Liver (tissue), 9 donors: ENCODE measurements around the gene PATJ. TPM values are rescaled to one million over a fixed set of nuclear protein-coding genes. Genes with fewer than 3 reads are reported as not detected.

Source experiments
- DNase-seq: peaks from one replicate; pipeline ENCODE4 v3.0.0-alpha.2; 2017; ENCODE audit warnings: low spot score
- H3K27ac ChIP-seq, 2 donors: one replicate each; pipeline ENCODE4 v1.7.0; 2013; ENCODE audit warnings: inconsistent platforms in 2 of 2, low read length in 2 of 2, control low read depth in 1 of 2, low read depth in 1 of 2, mild to moderate bottlenecking in 1 of 2
- H3K27me3 ChIP-seq, 4 donors: one replicate each; pipeline versions ENCODE4 v1.6.1 to v1.7.0; 2013; ENCODE audit warnings: low read length in 3 of 4, inconsistent platforms in 1 of 4, mild to moderate bottlenecking in 1 of 4, moderate library complexity in 1 of 4; ENCODE audit not compliant: control insufficient read depth in 4 of 4, insufficient read depth in 4 of 4
- H3K36me3 ChIP-seq, 4 donors: one replicate each; pipeline versions ENCODE4 v1.6.1 to v1.7.0; 2013; ENCODE audit warnings: low read length in 3 of 4, mild to moderate bottlenecking in 3 of 4, low read depth in 1 of 4, moderate library complexity in 1 of 4; ENCODE audit not compliant: control insufficient read depth in 4 of 4, insufficient read depth in 3 of 4
- H3K4me1 ChIP-seq, 4 donors: one replicate each; pipeline versions ENCODE4 v1.6.1 to v1.7.0; 2013; ENCODE audit warnings: low read length in 3 of 4, mild to moderate bottlenecking in 3 of 4, moderate library complexity in 1 of 4; ENCODE audit not compliant: control insufficient read depth in 4 of 4, insufficient read depth in 4 of 4
- H3K4me3 ChIP-seq, 3 donors: one replicate each; pipeline versions ENCODE4 v1.6.1 to v1.7.0; 2013; ENCODE audit warnings: low read length in 3 of 3, control low read depth in 1 of 3, low read depth in 1 of 3, mild to moderate bottlenecking in 1 of 3
- H3K9ac ChIP-seq, 2 donors: one replicate each; pipeline ENCODE4 v1.7.0; 2013; ENCODE audit warnings: low read length in 2 of 2, mild to moderate bottlenecking in 2 of 2, moderate library complexity in 2 of 2, control low read depth in 1 of 2, low read depth in 1 of 2
- H3K9me3 ChIP-seq, 4 donors: one replicate each; pipeline versions ENCODE4 v1.6.1 to v1.7.0; 2013; ENCODE audit warnings: low read length in 3 of 4; ENCODE audit not compliant: control insufficient read depth in 4 of 4
- ATF3 ChIP-seq: IDR thresholded peaks from 2 replicates; pipeline ENCODE4 v1.6.1; 2016; ENCODE audit warnings: antibody characterized with exemption
- CTCF ChIP-seq: fragments of 150-350 bp; IDR thresholded peaks from 2 replicates; pipeline ENCODE4 v1.5.1; 2017; ENCODE audit warnings: improper control_type of control experiment, low read depth, low read length; ENCODE audit not compliant: missing input control
- EGR1 ChIP-seq, 2 donors: IDR thresholded peaks; 2 replicates each; pipeline ENCODE4 v1.6.1; 2016 to 2018; ENCODE audit warnings: antibody characterized with exemption in 2 of 2, low read depth in 2 of 2
- FOXA1 ChIP-seq: IDR thresholded peaks from 2 replicates; pipeline ENCODE4 v1.6.1; 2016; ENCODE audit warnings: antibody characterized with exemption
- FOXA2 ChIP-seq: IDR thresholded peaks from 2 replicates; pipeline ENCODE4 v1.6.1; 2016; ENCODE audit warnings: antibody characterized with exemption
- GABPA ChIP-seq, 2 donors: IDR thresholded peaks in 1 of 2; conservative IDR thresholded peaks in 1 of 2; 2 replicates each; pipeline ENCODE4 v1.6.1; 2016; ENCODE audit warnings: antibody characterized with exemption in 2 of 2, mild to moderate bottlenecking in 1 of 2, moderate library complexity in 1 of 2
- HNF4A ChIP-seq, 2 donors: conservative IDR thresholded peaks; 2 replicates each; pipeline ENCODE4 v1.6.1; 2016; ENCODE audit warnings: antibody characterized with exemption in 2 of 2, mild to moderate bottlenecking in 2 of 2
- HNF4G ChIP-seq: IDR thresholded peaks from 2 replicates; pipeline ENCODE4 v1.6.1; 2016; ENCODE audit warnings: antibody characterized with exemption
- JUND ChIP-seq, 2 donors: IDR thresholded peaks; 2 replicates each; pipeline ENCODE4 v1.6.1; 2016; ENCODE audit warnings: antibody characterized with exemption in 2 of 2
- MAX ChIP-seq: IDR thresholded peaks from 2 replicates; pipeline ENCODE4 v1.6.1; 2016; ENCODE audit warnings: antibody characterized with exemption
- RAD21 ChIP-seq, 2 donors: IDR thresholded peaks; 2 replicates each; pipeline ENCODE4 v1.6.1; 2016; ENCODE audit warnings: antibody characterized with exemption in 2 of 2, mild to moderate bottlenecking in 2 of 2
- RXRA ChIP-seq, 2 donors: IDR thresholded peaks; 2 replicates each; pipeline ENCODE4 v1.6.1; 2017 to 2018; ENCODE audit warnings: antibody characterized with exemption in 2 of 2, mild to moderate bottlenecking in 1 of 2
- SP1 ChIP-seq: IDR thresholded peaks from 2 replicates; pipeline ENCODE4 v1.6.1; 2018; ENCODE audit warnings: antibody characterized with exemption, mild to moderate bottlenecking
- TAF1 ChIP-seq: conservative IDR thresholded peaks from 2 replicates; pipeline ENCODE4 v1.6.1; 2016; ENCODE audit warnings: antibody characterized with exemption, mild to moderate bottlenecking
- YY1 ChIP-seq: IDR thresholded peaks from 2 replicates; pipeline ENCODE4 v1.6.1; 2016; ENCODE audit warnings: antibody characterized with exemption, mild to moderate bottlenecking
- ZBTB33 ChIP-seq: IDR thresholded peaks from 2 replicates; pipeline ENCODE4 v1.6.1; 2016; ENCODE audit warnings: antibody characterized with exemption
- WGBS: extraction: QIAGEN DNeasy Blood & Tissue Kit; methylation state at CpG from one replicate; pipeline ENCODE4 v1.1.7; 2013; 5-methylcytosine and 5-hydroxymethylcytosine counted together
- polyA plus RNA-seq, 2 donors: library from polyadenylated mRNA; stranded (reverse) in 1 of 2; unstranded in 1 of 2; fragments of 200-250 nt in 1 of 2; fragments of >200 nt in 1 of 2; fragmentation: Nextera tagmentation in 1 of 2; extraction: Ambion mirVana in 1 of 2; gene quantifications; one replicate each; pipeline versions ENCODE4 v1.2.1 to v1.2.3, GENCODE V29; 2013 to 2015
- total RNA-seq, 2 donors: library from RNA; depleted of rRNA; stranded (reverse); fragments of >200 nt; gene quantifications; one replicate each; pipeline ENCODE4 v1.2.3, GENCODE V29; 2014
- donor health status: healthy.
- donor health status: healthy.
- donor health status: healthy.
- donor health status: healthy.
- donor health status: healthy.

The PATJ gene
- total and polyA plus RNA-seq, 4 donors = 5.7 to 29.8 (median 9.0) TPM

- no peak for DNase-seq
- no peak overlapping the region for H3K4me3 ChIP-seq
- H3K36me3 ChIP-seq = peaks cover 0 to 4% (median 1%) of the 10 kb centered on the region in 4 donors
- no peak overlapping the region for H3K27ac ChIP-seq
- no peaks in the 10 kb centered on the region for H3K27me3 ChIP-seq
- 84% methylated on average over 3 of the region's 3 CpGs for WGBS
- no peaks in the 10 kb centered on the region for H3K9me3 ChIP-seq
- H3K4me1 ChIP-seq = no peaks in the 10 kb centered on the region
- TF ChIP-seq YY1 (no peak), HNF4A (conservative IDR thresholded peaks at IDR 0.05) (no peak), MAX (no peak), ATF3 (no peak), ZBTB33 (no peak), RXRA (IDR thresholded peaks at IDR 0.05) (no peak), EGR1 (IDR thresholded peaks at IDR 0.05; ENCODE audit: low read depth in 2 of 2) (no peak), TAF1 (no peak), FOXA2 (no peak), FOXA1 (no peak), RAD21 (IDR thresholded peaks at IDR 0.05) (no peak), CTCF (no peak), SP1 (no peak), JUND (IDR thresholded peaks at IDR 0.05) (no peak), HNF4G (no peak)
- H3K9ac ChIP-seq = no peak overlapping the region
Observed at GRCh38 chr1:62076286-62076685, 334.0 kb downstream of the PATJ start.

GRCh38 chr1:62077821-62078220 is 335.5 kb downstream of the PATJ start:
- no peak for TF ChIP-seq HNF4A (conservative IDR thresholded peaks at IDR 0.05)
- TF ChIP-seq SP1 = no peak
- TF ChIP-seq GABPA (IDR thresholded peaks at IDR 0.05 in 1 of 2, conservative IDR thresholded peaks at IDR 0.05 in 1 of 2) = no peak
- TF ChIP-seq JUND (IDR thresholded peaks at IDR 0.05) = no peak
- no peak for TF ChIP-seq EGR1 (IDR thresholded peaks at IDR 0.05; ENCODE audit: low read depth in 2 of 2)
- TF ChIP-seq RAD21 (IDR thresholded peaks at IDR 0.05) = no peak
- no peak for TF ChIP-seq MAX
- TF ChIP-seq FOXA2 = no peak
- TF ChIP-seq RXRA (IDR thresholded peaks at IDR 0.05) = no peak
- Histone ChIP-seq H3K27ac (no peak overlapping the region), H3K9me3 (no peaks in the 10 kb centered on the region), H3K4me3 (no peak overlapping the region), H3K9ac (no peak overlapping the region), H3K27me3 (no peaks in the 10 kb centered on the region), H3K36me3 (peaks cover 0 to 4% (median 1%) of the 10 kb centered on the region in 4 donors), H3K4me1 (no peaks in the 10 kb centered on the region)
- DNase-seq = no peak
- 96% methylated on average over 1 of the region's 1 CpG for WGBS
